Stomach (tissue), 8 donors: ENCODE measurements around the gene HECTD4. TPM values are rescaled to one million over a fixed set of nuclear protein-coding genes. Genes with fewer than 3 reads are reported as not detected.

Experiments
- polyA plus RNA-seq, 3 donors: library from polyadenylated mRNA; stranded (reverse); fragments of 200-250 nt; gene quantifications; one replicate each; pipeline ENCODE4 v1.2.3, GENCODE V29; 2013
- small RNA-seq, 4 donors: library from RNA; depleted of rRNA; stranded (forward); fragments of <200 nt; gene quantifications; one replicate each; pipeline ENCODE3, GENCODE V24; 2016
- total RNA-seq, 5 donors: library from RNA; depleted of rRNA; stranded (reverse); fragments of >200 nt; gene quantifications; one replicate each; pipeline versions ENCODE4 v1.1.0 to v1.2.3, GENCODE V29; 2014 to 2016
- donor health status: healthy with polysubstance abuse.
- donor health status: Bipolar disorder and iron deficiency.
- donor health status: healthy.

HECTD4 gene
- total and polyA plus RNA-seq, 8 donors = 3.2 to 375 (median 58.7) TPM

Small RNA genes lying within 50 kb of the gene (small RNA-seq; reads per million reads assigned to genes)
- gene RF00019 = 0 reads per million in 4 donors

Other genes with a start within 250 kb of the HECTD4 start
- gene RPL6, start 27.2 kb upstream of the HECTD4 start, total RNA-seq = 1,000 to 10,000 TPM in 2 of 5 donors, 100 to 1,000 TPM in 3; 479 to 1,135 (median 807) TPM
- gene RPL6, start 27.2 kb upstream of the HECTD4 start, polyA plus RNA-seq = 1,000 to 10,000 TPM; 2,600 to 3,271 (median 2,737) TPM
- 100 to 1,000 TPM in 2 of 5 donors, 10 to 100 TPM in 3; 16.3 to 114 (median 100.0) TPM for gene PTPN11, start 36.5 kb upstream of the HECTD4 start, total RNA-seq
- gene PTPN11, start 36.5 kb upstream of the HECTD4 start, polyA plus RNA-seq = 10 to 100 TPM; 17.4 to 69.5 (median 65.4) TPM